H1 (cell line): ENCODE results near the gene TRMT10C. TPM values are rescaled to one million over a fixed set of nuclear protein-coding genes. Genes with fewer than 3 reads are reported as not detected.

Experiments used
- CTCF ChIA-PET: fragments of 300-600 bp; sonication (Branson Sonifier 250); formaldehyde crosslinking; loops from one replicate; lab custom pipeline; 2021; ENCODE audit not compliant: partially characterized antibody; lab: Charles Lee
- POLR2A ChIA-PET: fragments of 300-600 bp; sonication (Branson Sonifier 250); formaldehyde crosslinking; loops from one replicate; lab custom pipeline; 2021; ENCODE audit warnings: inconsistent platforms; ENCODE audit not compliant: partially characterized antibody; lab: Charles Lee
- DNase-seq, 2 experiments: peaks; one replicate each; pipeline versions ENCODE4 v3.0.0 to v3.0.0-alpha.2; 2010 to 2022; ENCODE audit warnings: low spot score in 2 of 2, low read depth in 1 of 2, mixed read lengths in 1 of 2
- FAIRE-seq: peaks from 2 replicates; lab custom pipeline; 2011; peaks lifted over from hg19 to GRCh38; lab: Jason Lieb, UNC
- H2AFZ ChIP-seq: 2 replicates; pipeline ENCODE4 v1.8.1; 2012; ENCODE audit warnings: low read length, inconsistent platforms
- H2AK5ac ChIP-seq: 2 replicates; pipeline ENCODE4 v1.6.1; 2013; ENCODE audit warnings: low read depth, low read length
- H2BK120ac ChIP-seq: replicated peaks from 2 replicates; pipeline ENCODE3; 2013; ENCODE audit warnings: low read depth, low read length, inconsistent platforms
- H2BK12ac ChIP-seq: 2 replicates; pipeline ENCODE4 v1.6.1; 2013; ENCODE audit warnings: low read depth, low read length
- H2BK15ac ChIP-seq: 2 replicates; pipeline ENCODE4 v1.6.1; 2013; ENCODE audit warnings: low read length
- H2BK20ac ChIP-seq: 2 replicates; pipeline ENCODE4 v1.6.1; 2013; ENCODE audit warnings: low read length
- H2BK5ac ChIP-seq: 2 replicates; pipeline ENCODE4 v1.6.1; 2013; ENCODE audit warnings: low read depth, low read length
- H3K14ac ChIP-seq: 2 replicates; pipeline ENCODE4 v1.6.1; 2013; ENCODE audit warnings: inconsistent platforms; ENCODE audit not compliant: insufficient read length
- H3K18ac ChIP-seq: 2 replicates; pipeline ENCODE4 v1.6.1; 2013; ENCODE audit warnings: low read length; ENCODE audit errors: extremely low read depth
- H3K23ac ChIP-seq: 2 replicates; pipeline ENCODE4 v1.6.1; 2013; ENCODE audit warnings: inconsistent platforms; ENCODE audit not compliant: insufficient read length
- H3K23me2 ChIP-seq: 2 replicates; pipeline ENCODE4 v1.6.1; 2013; ENCODE audit warnings: low read depth, low read length
- H3K27ac ChIP-seq: 2 replicates; pipeline ENCODE4 v1.6.1; 2011; ENCODE audit warnings: low read depth, low read length, inconsistent platforms
- H3K27me3 ChIP-seq, 4 experiments: replicated peaks in 1 of 4; 1 replicate in 1 of 4; 2 replicates in 3 of 4; pipeline versions ENCODE4 v1.6.1 to v1.8.1; 2011 to 2013; ENCODE audit warnings: low read length in 3 of 4, mild to moderate bottlenecking in 3 of 4, inconsistent platforms in 2 of 4, mixed read lengths in 2 of 4, moderate library complexity in 1 of 4; ENCODE audit not compliant: control insufficient read depth in 3 of 4, insufficient read depth in 3 of 4; ENCODE audit errors: extremely low read depth in 1 of 4
- H3K36me3 ChIP-seq, 4 experiments: 2 replicates each; pipeline versions ENCODE4 v1.6.1 to v1.8.1; 2011 to 2013; ENCODE audit warnings: mild to moderate bottlenecking in 4 of 4, low read length in 3 of 4, moderate library complexity in 2 of 4, control low read depth in 1 of 4, inconsistent platforms in 1 of 4; ENCODE audit not compliant: insufficient read depth in 4 of 4, control insufficient read depth in 2 of 4
- H3K4ac ChIP-seq: replicated peaks from 2 replicates; pipeline ENCODE3; 2013; ENCODE audit warnings: low read length, low read depth, mixed read lengths, inconsistent platforms; ENCODE audit not compliant: insufficient read length
- H3K4me1 ChIP-seq, 4 experiments: replicated peaks in 1 of 4; 1 replicate in 1 of 4; 2 replicates in 3 of 4; pipeline versions ENCODE4 v1.6.1 to v1.8.1; 2011 to 2013; ENCODE audit warnings: low read length in 3 of 4, inconsistent platforms in 2 of 4, mixed read lengths in 1 of 4; ENCODE audit not compliant: insufficient read depth in 4 of 4, control insufficient read depth in 3 of 4
- H3K4me2 ChIP-seq, 2 experiments: 2 replicates each; pipeline versions ENCODE4 v1.6.1 to v1.8.1; 2011 to 2013; ENCODE audit warnings: low read depth in 2 of 2, low read length in 2 of 2, control low read depth in 1 of 2, inconsistent platforms in 1 of 2, mild to moderate bottlenecking in 1 of 2; ENCODE audit not compliant: insufficient read depth in 1 of 2
- H3K4me3 ChIP-seq, 4 experiments: fragments of 200-600, 300-600 bp in 1 of 4; sonication (generic), shearing (Covaris generic), sonication (Bioruptor Twin) in 1 of 4; 2 replicates each; pipeline versions ENCODE4 v1.5.1 to v1.8.1; 2011 to 2016; ENCODE audit warnings: low read length in 4 of 4, low read depth in 3 of 4, control low read depth in 2 of 4, inconsistent platforms in 2 of 4, mild to moderate bottlenecking in 2 of 4, mixed read lengths in 1 of 4, moderate library complexity in 1 of 4; ENCODE audit not compliant: insufficient read depth in 2 of 4; ENCODE audit errors: extremely low read depth in 1 of 4
- H3K56ac ChIP-seq: replicated peaks from 2 replicates; pipeline ENCODE3; 2013; ENCODE audit warnings: low read depth, mild to moderate bottlenecking, mixed read lengths, low read length, inconsistent platforms; ENCODE audit not compliant: insufficient read length
- H3K79me1 ChIP-seq: 2 replicates; pipeline ENCODE4 v1.6.1; 2013; ENCODE audit warnings: low read depth, low read length, control low read depth
- H3K79me2 ChIP-seq, 2 experiments: 2 replicates each; pipeline versions ENCODE4 v1.6.1 to v1.8.1; 2012 to 2013; ENCODE audit warnings: low read length in 2 of 2, mild to moderate bottlenecking in 2 of 2, inconsistent platforms in 1 of 2; ENCODE audit not compliant: insufficient read depth in 2 of 2, control insufficient read depth in 1 of 2
- H3K9ac ChIP-seq, 4 experiments: replicated peaks in 1 of 4; 1 replicate in 1 of 4; 2 replicates in 3 of 4; pipeline versions ENCODE4 v1.6.1 to v1.8.1; 2011 to 2013; ENCODE audit warnings: low read depth in 3 of 4, low read length in 3 of 4, control low read depth in 2 of 4, mild to moderate bottlenecking in 2 of 4, moderate library complexity in 2 of 4, inconsistent platforms in 1 of 4; ENCODE audit errors: extremely low read depth in 1 of 4
- H3K9me3 ChIP-seq, 2 experiments: 2 replicates each; pipeline versions ENCODE4 v1.6.1 to v1.8.1; 2012 to 2013; ENCODE audit warnings: mild to moderate bottlenecking in 2 of 2, moderate library complexity in 2 of 2, control low read depth in 1 of 2, inconsistent platforms in 1 of 2, low read depth in 1 of 2, low read length in 1 of 2, mixed read lengths in 1 of 2; ENCODE audit not compliant: insufficient read depth in 2 of 2
- H4K20me1 ChIP-seq, 2 experiments: replicated peaks in 1 of 2; 2 replicates each; pipeline versions ENCODE3 to v1.8.1; 2011 to 2013; ENCODE audit warnings: inconsistent platforms in 2 of 2, low read length in 2 of 2, mild to moderate bottlenecking in 1 of 2; ENCODE audit not compliant: insufficient read depth in 2 of 2, control insufficient read depth in 1 of 2
- H4K5ac ChIP-seq: 2 replicates; pipeline ENCODE4 v1.6.1; 2013; ENCODE audit warnings: low read length, low read depth, mixed read lengths, inconsistent platforms; ENCODE audit not compliant: insufficient read length
- H4K8ac ChIP-seq: 2 replicates; pipeline ENCODE4 v1.8.0; 2013; ENCODE audit warnings: mild to moderate bottlenecking, moderate library complexity, low read length, inconsistent platforms; ENCODE audit not compliant: insufficient read depth; ENCODE audit errors: extremely low read depth
- H4K91ac ChIP-seq: replicated peaks from 2 replicates; pipeline ENCODE3; 2013; ENCODE audit warnings: low read length, mixed read lengths, inconsistent platforms; ENCODE audit not compliant: insufficient read length
- BACH1 ChIP-seq: IDR thresholded peaks from 2 replicates; pipeline ENCODE4 v1.6.1; 2012; ENCODE audit warnings: low read length, improper control_type of control experiment
- BCL11A ChIP-seq, 2 experiments: IDR thresholded peaks; one replicate each; pipeline ENCODE4 v1.6.1; 2011; ENCODE audit warnings: low read depth in 2 of 2, low read length in 2 of 2, mild to moderate bottlenecking in 2 of 2
- CREB1 ChIP-seq: IDR thresholded peaks from 2 replicates; pipeline ENCODE4 v1.6.1; 2012; ENCODE audit warnings: inconsistent platforms
- E2F6 ChIP-seq: IDR thresholded peaks from 2 replicates; pipeline ENCODE4 v1.6.1; 2012; ENCODE audit warnings: inconsistent platforms
- EZH2 ChIP-seq: fragments of 200-600 bp; sonication (generic); IDR thresholded peaks from 2 replicates; pipeline ENCODE4 v1.7.1; 2012; ENCODE audit warnings: low read depth, mild to moderate bottlenecking, moderate library complexity, low read length, inconsistent platforms; ENCODE audit not compliant: severe bottlenecking
- NRF1 ChIP-seq: IDR thresholded peaks from 2 replicates; pipeline ENCODE4 v1.6.1; 2011; ENCODE audit warnings: mild to moderate bottlenecking, low read depth, low read length, improper control_type of control experiment
- POLR2AphosphoS5 ChIP-seq: IDR thresholded peaks from 2 replicates; pipeline ENCODE4 v1.6.1; 2011; ENCODE audit warnings: low read depth, low read length
- RNF2 ChIP-seq: fragments of 200-900, 300-1000 bp; sonication (generic); IDR thresholded peaks from 2 replicates; pipeline ENCODE4 v1.7.1; 2016; ENCODE audit warnings: borderline replicate concordance, low read depth, mild to moderate bottlenecking, antibody characterized with exemption, low read length; ENCODE audit not compliant: poor library complexity, severe bottlenecking; ENCODE audit errors: missing control alignments
- SIRT6 ChIP-seq: IDR thresholded peaks from one replicate; pipeline ENCODE4 v1.7.1; 2012; ENCODE audit warnings: low read length, inconsistent platforms
- TAF7 ChIP-seq: optimal IDR thresholded peaks from 2 replicates; pipeline ENCODE3; 2011; ENCODE audit warnings: low read depth, mild to moderate bottlenecking, inconsistent platforms, low read length, moderate library complexity, borderline replicate concordance
- TCF12 ChIP-seq: IDR thresholded peaks from 2 replicates; pipeline ENCODE4 v1.6.1; 2011; ENCODE audit warnings: low read depth, mild to moderate bottlenecking, low read length
- WGBS, 2 experiments: shearing (Covaris generic) in 1 of 2; methylation state at CpG; one replicate each; pipeline versions ENCODE4 v1.1.6 to v1.1.7; 2013 to 2015; ENCODE audit warnings: low lambda C conversion rate in 2 of 2, mixed read lengths in 2 of 2, inconsistent platforms in 1 of 2, low coverage in 1 of 2, missing lambda C conversion rate in 1 of 2; ENCODE audit not compliant: insufficient replicate concordance in 2 of 2, insufficient coverage in 1 of 2, insufficient read length in 1 of 2; ENCODE audit errors: extremely low coverage in 1 of 2, missing lambda C conversion rate in 1 of 2; 5-methylcytosine and 5-hydroxymethylcytosine counted together
- polyA plus RNA-seq, 7 experiments: library from polyadenylated mRNA; depleted of rRNA in 3 of 7; stranded (reverse) in 5 of 7; unstranded in 2 of 7; fragments of >200 nt in 5 of 7; fragments of 200-250 nt in 2 of 7; gene quantifications; 1 replicate in 5 of 7; 2 replicates in 1 of 7; 4 replicates in 1 of 7; pipeline versions ENCODE4 v1.2.1 to v1.2.3, GENCODE V29; 2011 to 2013; ENCODE audit warnings: missing spikeins in 2 of 7, mixed read lengths in 2 of 7
- total RNA-seq: library from RNA; stranded (reverse); fragmentation: NEBNext Ultra II Directional; extraction: Animal tissue kit (Norgen Biotek cat#: 25700); gene quantifications from 2 replicates; pipeline ENCODE4 v1.2.1, GENCODE V29; 2021

Gene TRMT10C
- total and polyA plus RNA-seq, 2 of the 8 experiments (the other 6 are each of a cell fraction or from before 2014, with no cell fraction given) = 27.4 to 55.9 TPM

- H3K23me2 ChIP-seq = no peaks in the 10 kb centered on the region
- no peak overlapping the region for H3K9ac ChIP-seq
- no peaks in the 10 kb centered on the region for H4K20me1 ChIP-seq
- 95% methylated on average over 5 of the region's 5 CpGs; no CpG with 5 or more reads in 1 of the 2 experiments for WGBS, 2 experiments
- H2BK20ac ChIP-seq = no peak overlapping the region
- H3K23ac ChIP-seq = no peak overlapping the region
- no peak overlapping the region for H4K5ac ChIP-seq
- no peak overlapping the region for H3K14ac ChIP-seq
- H4K8ac ChIP-seq = no peak overlapping the region
- no peak overlapping the region for H2BK120ac ChIP-seq
- no peak overlapping the region for H2AFZ ChIP-seq
- no peaks in the 10 kb centered on the region for H3K79me2 ChIP-seq
- no peaks in the 10 kb centered on the region for H3K79me1 ChIP-seq
- no peak overlapping the region for H3K27ac ChIP-seq
- H2BK5ac ChIP-seq = no peak overlapping the region
- no peak overlapping the region for H2AK5ac ChIP-seq
- no peak for DNase-seq
- H3K4me3 ChIP-seq = no peak overlapping the region
- no peak overlapping the region for H3K4me2 ChIP-seq
- H3K4ac ChIP-seq = no peak overlapping the region
- H2BK15ac ChIP-seq = no peak overlapping the region
- H3K56ac ChIP-seq = no peak overlapping the region
- H4K91ac ChIP-seq = no peak overlapping the region
- no peaks in the 10 kb centered on the region for H3K9me3 ChIP-seq
- POLR2A ChIA-PET = interaction anchor here (1.3 kb wide), 1 partner anchor 26 kb away, joined by 3 read pairs; the partner anchor contains the start of gene TRMT10C
- CTCF ChIA-PET = no interaction called here
- no peak overlapping the region for H3K18ac ChIP-seq
- H2BK12ac ChIP-seq = no peak overlapping the region
- no peaks in the 10 kb centered on the region for H3K36me3 ChIP-seq
- peaks cover 0 to 16% (median 7%) of the 10 kb centered on the region in 4 experiments; a peak in 6 of 7 replicates for H3K4me1 ChIP-seq
- no peak for FAIRE-seq
- H3K27me3 ChIP-seq = no peaks in the 10 kb centered on the region
- no peak for TF ChIP-seq E2F6
- TF ChIP-seq POLR2AphosphoS5 = no peak
- no peak for TF ChIP-seq BCL11A (IDR thresholded peaks at IDR 0.05; ENCODE audit: low read depth in 2 of 2, low read length in 2 of 2)
- TF ChIP-seq CREB1 = no peak
- TF ChIP-seq EZH2 = no peak
- TF ChIP-seq NRF1 = no peak
- no peak for TF ChIP-seq BACH1
- no peak for TF ChIP-seq TCF12
- no peak for TF ChIP-seq RNF2
- no peak for TF ChIP-seq TAF7
- TF ChIP-seq SIRT6 = no peak
These were observed 26.4 kb upstream of the TRMT10C start for GRCh38 chr3:101535221-101535620.
